Urinary bladder (tissue), 4 donors: ENCODE data around the gene SLCO3A1. TPM values are rescaled to one million over a fixed set of nuclear protein-coding genes. Genes with fewer than 3 reads are reported as not detected.
"Not testable (repeated sequence)": the region's sequence is repeated elsewhere in the genome, so short reads cannot be mapped to it uniquely, and the experiment has no call there.

Experiments used
- DNase-seq: peaks from one replicate; pipeline ENCODE4 v3.0.0-alpha.2; 2015; ENCODE audit errors: extremely low spot score
- H3K27ac ChIP-seq: one replicate; pipeline ENCODE4 v1.5.1; 2013; ENCODE audit warnings: low read depth, mild to moderate bottlenecking, moderate library complexity
- H3K36me3 ChIP-seq: one replicate; pipeline ENCODE4 v1.6.1; 2013; ENCODE audit warnings: mild to moderate bottlenecking, moderate library complexity; ENCODE audit not compliant: insufficient read depth
- H3K4me1 ChIP-seq: one replicate; pipeline ENCODE4 v1.6.1; 2013; ENCODE audit warnings: mild to moderate bottlenecking, moderate library complexity; ENCODE audit not compliant: insufficient read depth
- H3K4me3 ChIP-seq: one replicate; pipeline ENCODE4 v1.5.1; 2013; ENCODE audit warnings: low read depth, low read length
- WGBS: extraction: QIAGEN DNeasy Blood & Tissue Kit; methylation state at CpG from one replicate; pipeline ENCODE4 v1.1.7; 2013; 5-methylcytosine and 5-hydroxymethylcytosine counted together
- polyA plus RNA-seq: library from polyadenylated mRNA; stranded (reverse); fragments of 200-250 nt; gene quantifications from one replicate; pipeline ENCODE4 v1.2.3, GENCODE V29; 2013
- total RNA-seq: library from RNA; depleted of rRNA; stranded (reverse); fragments of >200 nt; gene quantifications from one replicate; pipeline ENCODE4 v1.2.3, GENCODE V29; 2014
- donor health status: healthy with polysubstance abuse.
- donor health status: healthy.

SLCO3A1 gene
- total and polyA plus RNA-seq, 2 donors: 4.4 to 12.8 TPM

GRCh38 chr15:92059036-92059970, 205.8 kb downstream of the SLCO3A1 start:
- peak overlapping the region; percentile 45 for H3K27ac ChIP-seq
- no peak for DNase-seq
- no peak overlapping the region for H3K4me3 ChIP-seq
- H3K36me3 ChIP-seq: no peaks in the 10 kb centered on the region
- no peaks in the 10 kb centered on the region for H3K4me1 ChIP-seq
- WGBS: 86% methylated on average over 15 of the region's 15 CpGs

GRCh38 chr15:92059971-92060311, 206.4 kb downstream of the SLCO3A1 start:
- WGBS: 50% methylated on average over 3 of the region's 3 CpGs
- not testable (repeated sequence) for H3K4me3 ChIP-seq, H3K27ac ChIP-seq, H3K36me3 ChIP-seq, DNase-seq, H3K4me1 ChIP-seq

GRCh38 chr15:92061511-92062195, 208.1 kb downstream of the SLCO3A1 start:
- Histone ChIP-seq H3K36me3 (no peaks in the 10 kb centered on the region), H3K4me3 (no peak overlapping the region), H3K27ac (no peak overlapping the region), H3K4me1 (no peaks in the 10 kb centered on the region)
- 94% methylated on average over 7 of the region's 7 CpGs for WGBS
- no peak for DNase-seq

- no peaks in the 10 kb centered on the region for H3K36me3 ChIP-seq
- H3K4me1 ChIP-seq: no peaks in the 10 kb centered on the region
- 92% methylated on average over 5 of the region's 5 CpGs for WGBS
- no peak overlapping the region for H3K27ac ChIP-seq
- no peak overlapping the region for H3K4me3 ChIP-seq
- DNase-seq: no peak
These were observed 209.0 kb downstream of the SLCO3A1 start for GRCh38 chr15:92062505-92062904.

GRCh38 chr15:92068121-92068520, 214.6 kb downstream of the SLCO3A1 start:
- no peak overlapping the region for H3K4me3 ChIP-seq
- H3K36me3 ChIP-seq: no peaks in the 10 kb centered on the region
- H3K27ac ChIP-seq: no peak overlapping the region
- H3K4me1 ChIP-seq: no peaks in the 10 kb centered on the region
- WGBS: 80% methylated on average over 7 of the region's 7 CpGs
- DNase-seq: no peak

- 55% methylated on average over 20 of the region's 20 CpGs for WGBS
- Histone ChIP-seq H3K4me3 (no peak overlapping the region), H3K4me1 (no peaks in the 10 kb centered on the region), H3K27ac (peak overlapping the region; percentile 2), H3K36me3 (no peaks in the 10 kb centered on the region)
- DNase-seq: no peak
These were observed 216.1 kb downstream of the SLCO3A1 start for GRCh38 chr15:92069308-92070250.

GRCh38 chr15:92070251-92070650, 216.7 kb downstream of the SLCO3A1 start:
- not testable (repeated sequence) for H3K27ac ChIP-seq, H3K36me3 ChIP-seq, H3K4me3 ChIP-seq, H3K4me1 ChIP-seq, DNase-seq
- WGBS: 95% methylated on average over 8 of the region's 8 CpGs

- H3K4me1 ChIP-seq: no peaks in the 10 kb centered on the region
- WGBS: 67% methylated on average over 12 of the region's 12 CpGs
- no peak overlapping the region for H3K27ac ChIP-seq
- DNase-seq: no peak
- H3K36me3 ChIP-seq: no peaks in the 10 kb centered on the region
- H3K4me3 ChIP-seq: no peak overlapping the region
These were observed 217.6 kb downstream of the SLCO3A1 start for GRCh38 chr15:92071045-92071634.

- Histone ChIP-seq H3K4me3 (no peak overlapping the region), H3K4me1 (no peaks in the 10 kb centered on the region), H3K27ac (no peak overlapping the region)
These were observed 219.7 kb downstream of the SLCO3A1 start for GRCh38 chr15:92073044-92073785.

GRCh38 chr15:92074101-92074500, 220.6 kb downstream of the SLCO3A1 start:
- Histone ChIP-seq H3K4me1 (no peaks in the 10 kb centered on the region), H3K27ac (no peak overlapping the region), H3K4me3 (no peak overlapping the region), H3K36me3 (no peaks in the 10 kb centered on the region)
- 87% methylated on average over 4 of the region's 4 CpGs for WGBS
- DNase-seq: no peak

More at GRCh38 chr15:92073044-92073785, 219.7 kb downstream of the SLCO3A1 start:
- H3K36me3 ChIP-seq: no peaks in the 10 kb centered on the region
- WGBS: 74% methylated on average over 9 of the region's 9 CpGs
- no peak for DNase-seq

GRCh38 chr15:92074646-92075045, 221.1 kb downstream of the SLCO3A1 start:
- 41% methylated on average over 5 of the region's 5 CpGs for WGBS
- Histone ChIP-seq H3K27ac (no peak overlapping the region), H3K4me1 (no peaks in the 10 kb centered on the region), H3K4me3 (no peak overlapping the region), H3K36me3 (no peaks in the 10 kb centered on the region)
- no peak for DNase-seq

GRCh38 chr15:92075764-92076163, 222.3 kb downstream of the SLCO3A1 start:
- 65% methylated on average over 7 of the region's 7 CpGs for WGBS
- Histone ChIP-seq H3K27ac (no peak overlapping the region), H3K4me3 (no peak overlapping the region), H3K4me1 (no peaks in the 10 kb centered on the region), H3K36me3 (no peaks in the 10 kb centered on the region)
- no peak for DNase-seq
